Measurements from ENCODE around the gene DLEU7. TPM values are rescaled to one million over a fixed set of nuclear protein-coding genes. Genes with fewer than 3 reads are reported as not detected.

DLEU7 gene
- total and polyA plus RNA-seq, 2 donors: 0.73 to 27.9 TPM

GRCh38 chr13:50779443-50780200 lies 63.9 kb downstream of the DLEU7 start:
- no peak overlapping the region for H3K27ac ChIP-seq (ENCODE audit: low read depth in 1 of 2, low read length in 1 of 2)
- WGBS: 97% methylated on average over 8 of the region's 8 CpGs
- DNase-seq (ENCODE audit: low read depth in 6 of 9, low spot score in 9 of 9): no peak
- H3K4me3 ChIP-seq (ENCODE audit: low read length in 2 of 2): no peak overlapping the region
- H3K27me3 ChIP-seq (ENCODE audit: control insufficient read depth in 2 of 2, insufficient read depth in 1 of 2, low read length in 1 of 2): no peaks in the 10 kb centered on the region
- no peaks in the 10 kb centered on the region for H3K9me3 ChIP-seq (ENCODE audit: control insufficient read depth in 2 of 2, insufficient read depth in 1 of 2, low read length in 1 of 2)
- H3K4me1 ChIP-seq (ENCODE audit: control insufficient read depth in 2 of 2, insufficient read depth in 2 of 2, low read length in 2 of 2): peaks cover 4 to 5% of the 10 kb centered on the region in 2 donors
- H3K36me3 ChIP-seq (ENCODE audit: control insufficient read depth in 2 of 2, insufficient read depth in 2 of 2, low read length in 1 of 2): no peaks in the 10 kb centered on the region

Other genes with a start within 250 kb of the DLEU7 start
- gene RNASEH2B, start 66.1 kb upstream of the DLEU7 start, total RNA-seq: 349 TPM
- 187 TPM for gene RNASEH2B, start 66.1 kb upstream of the DLEU7 start, polyA plus RNA-seq

Measured in thymus (tissue), 11 donors.